Stimulated activated CD4-positive, alpha-beta T cell treated with anti-CD3 and anti-CD28 coated beads, TNF-alpha, amount 100 ng/mL, for 4 hours (primary cell): ENCODE measurements around the gene PCDHA7.
"Not testable (repeated sequence)": the region's sequence is repeated elsewhere in the genome, so short reads cannot be mapped to it uniquely, and the experiment has no call there.

Experiments
- DNase-seq, 3 experiments: peaks; one replicate each; pipeline ENCODE4 v3.0.0-alpha.2; 2020; ENCODE audit warnings: low read depth in 3 of 3

Gene PCDHA7

GRCh38 chr5:140821375-140822280 is 12.4 kb upstream of the PCDHA7 start, which contains the start of gene PCDHA5:
Gene PCDHA5 (plus strand): TSS chr5:140821613.
- DNase-seq, result no peak

- DNase-seq, result no peak
Measured at GRCh38 chr5:140822281-140822629, 11.8 kb upstream of the PCDHA7 start.

- DNase-seq, result not testable (repeated sequence)
Measured at GRCh38 chr5:140822969-140823368, 11.1 kb upstream of the PCDHA7 start.

GRCh38 chr5:140823475-140823874 is 10.6 kb upstream of the PCDHA7 start:
- DNase-seq, result no peak

- no peak for DNase-seq
Measured at GRCh38 chr5:140827704-140828361, 6.2 kb upstream of the PCDHA7 start, which contains the start of gene PCDHA6. Gene PCDHA6 (plus strand): TSS chr5:140827960. CDS start chr5:140828092, 132 bp downstream.

GRCh38 chr5:140828362-140828737 is 5.7 kb upstream of the PCDHA7 start:
- DNase-seq, result no peak

- DNase-seq, result not testable (repeated sequence)
Measured at GRCh38 chr5:140829511-140830501, 4.3 kb upstream of the PCDHA7 start.

GRCh38 chr5:140834439-140835008 is 455 bp downstream of the PCDHA7 start:
- not testable (repeated sequence) for DNase-seq

- no peak for DNase-seq
Measured at GRCh38 chr5:140835622-140836510, 1.8 kb downstream of the PCDHA7 start.

GRCh38 chr5:140840978-140841962 is 7.2 kb downstream of the PCDHA7 start, which contains the start of gene PCDHA8:
Gene PCDHA8 (plus strand): TSS chr5:140841187. CDS start chr5:140841322, 135 bp downstream.
- DNase-seq, result no peak

- DNase-seq, result no peak
Measured at GRCh38 chr5:140842798-140843733, 9.0 kb downstream of the PCDHA7 start.

- not testable (repeated sequence) for DNase-seq
Measured at GRCh38 chr5:140848139-140849102, 14.4 kb downstream of the PCDHA7 start, which contains the start of gene PCDHA9. Gene PCDHA9 (plus strand): TSS chr5:140848382. CDS start chr5:140848496, 114 bp downstream.

- not testable (repeated sequence) for DNase-seq
Measured at GRCh38 chr5:140849831-140850634, 16.0 kb downstream of the PCDHA7 start.

GRCh38 chr5:140855772-140856674 is 22.0 kb downstream of the PCDHA7 start, which contains the start of gene PCDHA10:
Gene PCDHA10 (plus strand): TSS chr5:140855897. CDS start chr5:140856049, 152 bp downstream.
- no peak for DNase-seq
